Measurements from ENCODE around the gene OSBPL5. TPM values are rescaled to one million over a fixed set of nuclear protein-coding genes. Genes with fewer than 3 reads are reported as not detected.
A peak's percentile ranks its signal among the peaks of the same experiment; 100 is the strongest.

Gene OSBPL5
- total RNA-seq, 1 donor from 2014 or later, result 15.3 TPM

DNA sequence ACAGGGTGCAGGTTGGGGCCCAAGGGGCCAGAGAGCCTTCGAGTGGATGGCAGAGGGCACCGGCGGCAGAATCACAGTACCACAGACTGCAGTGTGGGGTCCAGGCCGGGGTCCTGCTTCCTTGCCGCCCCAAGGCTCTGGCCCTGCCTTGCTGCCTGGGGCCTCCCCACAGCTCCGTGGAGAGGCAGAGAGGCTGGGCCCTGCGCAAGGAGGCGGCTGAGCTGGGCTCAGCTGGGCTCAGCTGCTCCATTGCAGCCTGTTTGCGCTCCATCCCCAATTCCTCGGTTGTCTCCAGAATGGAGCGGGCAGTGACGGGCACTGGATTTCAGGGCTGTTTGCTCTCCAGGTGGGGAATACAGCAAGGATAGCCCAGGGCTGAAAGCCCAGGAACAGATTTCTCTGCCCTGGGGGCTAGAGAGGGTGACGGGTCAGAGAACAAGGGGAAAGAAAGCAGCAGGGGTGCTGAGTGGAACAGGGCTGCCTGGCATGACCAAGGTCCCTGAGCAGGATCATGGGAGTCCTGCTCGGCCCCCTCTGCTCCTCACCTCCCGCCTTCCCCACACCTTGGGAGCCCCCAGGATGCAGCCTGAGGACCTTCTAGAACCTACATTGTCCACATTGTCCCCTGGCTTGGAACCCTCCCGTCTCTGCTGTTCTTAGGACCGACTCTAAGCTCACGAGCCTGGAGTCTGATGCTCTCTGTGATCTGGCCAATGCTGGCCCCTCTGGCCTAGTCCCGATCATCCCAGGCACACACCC lies 34.6 kb upstream of the OSBPL5 start:
- DNase-seq (peak; percentile 24), ATAC-seq (ENCODE audit: poor library complexity) (no peak)
- intact Hi-C loops (cut with DNase I), result no loop called here

DNA sequence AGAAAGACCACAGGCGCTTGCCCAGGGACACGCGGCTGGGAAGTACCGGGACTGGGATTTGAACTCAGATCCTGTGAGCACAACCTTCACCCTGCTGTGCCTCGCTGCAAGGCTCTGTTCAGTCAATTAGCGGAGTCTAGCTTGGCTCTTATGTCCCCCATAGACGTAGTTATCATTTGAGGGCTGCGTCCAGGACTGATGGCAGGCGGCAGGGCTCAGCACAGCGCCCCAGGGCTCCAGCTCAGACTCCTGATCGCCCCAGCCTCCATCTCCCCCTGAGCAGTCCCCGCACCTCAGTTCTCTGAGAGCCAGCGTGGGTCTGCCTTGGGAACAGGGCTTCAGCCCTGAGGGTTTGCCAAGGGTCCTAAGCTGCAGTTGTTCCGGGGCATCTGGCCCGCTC lies 33.7 kb upstream of the OSBPL5 start:
- intact Hi-C loops (cut with DNase I), result no loop called here
- ATAC-seq (ENCODE audit: poor library complexity) (no peak), DNase-seq (peak; percentile 26)

- no peak for ATAC-seq (ENCODE audit: poor library complexity)
- peak; percentile 15 for DNase-seq
- intact Hi-C loops (cut with DNase I), result no loop called here
These were observed 32.9 kb upstream of the OSBPL5 start for GRCh38 chr11:3197878-3198528.

GRCh38 chr11:3197044-3197695 lies 32.1 kb upstream of the OSBPL5 start:
- intact Hi-C loops (cut with DNase I), result no loop called here
- no peak for ATAC-seq (ENCODE audit: poor library complexity)
- DNase-seq, result no peak

DNA sequence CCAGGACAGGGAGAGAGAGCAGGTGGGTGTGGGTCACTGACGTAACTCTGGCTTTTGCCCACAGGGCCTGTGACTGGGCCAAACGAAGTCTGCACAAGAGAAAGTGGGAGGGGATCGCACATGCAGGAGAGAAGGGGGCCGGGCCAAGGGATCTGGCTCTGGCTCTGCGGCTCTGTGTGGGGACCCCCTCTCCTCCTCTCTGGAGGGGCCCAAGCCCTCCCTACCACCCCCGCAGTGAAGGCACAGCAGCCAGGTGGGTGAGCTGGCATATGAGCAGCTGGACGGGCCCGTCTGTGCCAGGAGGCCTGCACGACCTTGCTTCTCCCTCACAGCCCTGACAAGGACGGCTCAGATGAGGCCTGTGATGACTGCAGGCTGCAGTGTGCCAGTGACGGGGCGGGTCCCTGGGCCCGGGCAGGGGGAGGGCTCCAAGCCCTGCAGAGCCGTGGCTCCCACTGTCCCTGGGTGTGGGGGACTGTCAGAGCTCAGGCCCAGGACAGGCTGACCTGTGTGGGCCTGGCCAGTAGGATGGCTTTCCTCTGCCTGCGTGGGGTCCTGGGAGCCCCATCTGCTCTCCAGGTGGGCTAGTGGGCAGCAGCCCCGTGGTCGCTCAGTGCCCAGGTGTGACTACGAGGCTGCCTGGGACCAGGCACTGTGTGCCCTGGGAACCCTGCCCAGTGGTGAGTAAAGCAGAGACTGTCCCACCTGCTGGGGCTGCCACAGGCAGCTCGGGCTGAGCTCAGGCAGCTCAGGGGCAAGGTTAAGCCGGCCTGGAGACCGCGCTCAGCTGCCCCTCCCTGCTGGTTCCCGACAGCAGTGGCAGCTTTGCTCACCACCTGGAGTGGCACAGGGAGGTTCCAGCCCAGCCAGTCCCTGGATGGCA lies 31.3 kb upstream of the OSBPL5 start:
- intact Hi-C loops (cut with DNase I), result no loop called here
- no peak for DNase-seq
- peak; percentile 64 for ATAC-seq (ENCODE audit: poor library complexity)

GRCh38 chr11:3195251-3196160 lies 30.4 kb upstream of the OSBPL5 start:
- ATAC-seq (ENCODE audit: poor library complexity), result peak; percentile 55
- DNase-seq, result no peak
- intact Hi-C loops (cut with DNase I), result no loop called here

- DNase-seq, result no peak
- ATAC-seq (ENCODE audit: poor library complexity), result no peak
- intact Hi-C loops (cut with DNase I), result no loop called here
These were observed 29.1 kb upstream of the OSBPL5 start for GRCh38 chr11:3194016-3194816.

DNA sequence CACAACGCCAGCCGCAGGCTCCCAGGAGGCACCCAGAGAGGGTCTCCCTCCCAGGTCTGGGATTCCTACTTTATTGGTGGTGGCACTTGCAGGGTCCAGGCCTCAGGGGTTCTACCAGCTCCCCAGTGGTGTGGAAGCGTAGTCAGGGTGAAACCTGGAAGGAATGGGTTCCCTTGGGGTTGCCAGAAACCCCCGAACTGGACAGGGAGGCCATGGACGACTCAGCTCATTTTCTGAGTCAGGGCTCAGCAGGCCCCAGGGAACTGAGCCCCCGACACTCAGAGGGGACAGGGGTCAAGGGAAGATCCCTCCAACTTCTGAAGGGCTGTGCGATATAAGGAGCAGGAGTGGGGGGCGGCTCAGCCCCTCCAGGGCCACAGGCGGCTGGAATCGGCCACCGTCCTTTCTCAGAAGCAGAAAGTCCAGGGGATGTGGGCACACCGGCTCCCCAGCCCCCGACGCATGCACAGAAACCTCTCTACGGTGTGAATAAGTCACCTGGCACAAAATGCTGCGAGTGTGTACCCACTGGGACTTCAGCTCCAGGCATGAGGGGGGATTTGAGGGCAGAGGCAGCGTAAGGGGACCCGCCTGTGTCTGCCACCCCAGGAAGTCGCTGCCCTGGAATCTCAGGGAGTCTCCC lies 28.4 kb upstream of the OSBPL5 start:
- intact Hi-C loops (cut with DNase I), result no loop called here
- no peak for ATAC-seq (ENCODE audit: poor library complexity)
- DNase-seq, result no peak

- DNase-seq (no peak), ATAC-seq (ENCODE audit: poor library complexity) (no peak)
- intact Hi-C loops (cut with DNase I), result no loop called here
These were observed 27.6 kb upstream of the OSBPL5 start for GRCh38 chr11:3192511-3193372.

DNA sequence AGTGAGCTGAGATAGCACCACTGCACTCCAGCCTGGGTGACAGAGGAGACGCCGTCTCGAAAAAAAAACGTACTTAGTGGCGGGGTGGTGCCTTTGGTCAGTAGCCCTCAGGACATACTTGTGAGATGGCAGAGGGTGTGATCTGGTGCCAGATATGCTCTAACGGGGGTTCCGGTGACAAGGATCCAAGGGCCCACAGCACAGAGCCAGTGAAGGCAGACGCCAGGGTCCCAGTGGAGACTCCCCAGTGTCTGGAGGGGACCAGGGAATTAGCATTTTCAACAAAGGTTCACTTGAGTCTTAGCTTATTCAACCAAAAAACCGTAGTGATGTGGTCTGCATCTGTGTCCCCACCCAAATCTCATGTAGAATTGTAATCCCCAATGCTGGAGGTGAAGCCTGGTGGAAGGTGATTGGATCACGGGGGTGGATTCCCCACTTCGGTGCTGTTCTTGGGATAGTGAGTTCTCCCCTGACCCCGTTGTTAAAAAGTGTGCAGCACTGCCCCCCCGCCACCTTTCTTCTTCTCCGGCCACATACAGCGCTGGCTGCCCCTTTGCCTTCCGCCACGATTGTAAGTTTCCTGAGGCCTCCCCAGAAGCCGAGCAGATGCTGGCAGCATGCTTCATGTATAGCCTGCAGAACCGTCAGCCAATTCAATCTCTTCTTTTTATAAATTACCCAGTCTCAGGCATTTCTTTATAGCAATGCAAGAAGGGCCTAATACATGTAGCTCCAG lies 26.6 kb upstream of the OSBPL5 start:
- no peak for DNase-seq
- ATAC-seq (ENCODE audit: poor library complexity), result no peak
- intact Hi-C loops (cut with DNase I), result no loop called here

GRCh38 chr11:3190600-3190999 lies 25.5 kb upstream of the OSBPL5 start:
- DNase-seq, result no peak
- intact Hi-C loops (cut with DNase I), result no loop called here
- no peak for ATAC-seq (ENCODE audit: poor library complexity)

DNA sequence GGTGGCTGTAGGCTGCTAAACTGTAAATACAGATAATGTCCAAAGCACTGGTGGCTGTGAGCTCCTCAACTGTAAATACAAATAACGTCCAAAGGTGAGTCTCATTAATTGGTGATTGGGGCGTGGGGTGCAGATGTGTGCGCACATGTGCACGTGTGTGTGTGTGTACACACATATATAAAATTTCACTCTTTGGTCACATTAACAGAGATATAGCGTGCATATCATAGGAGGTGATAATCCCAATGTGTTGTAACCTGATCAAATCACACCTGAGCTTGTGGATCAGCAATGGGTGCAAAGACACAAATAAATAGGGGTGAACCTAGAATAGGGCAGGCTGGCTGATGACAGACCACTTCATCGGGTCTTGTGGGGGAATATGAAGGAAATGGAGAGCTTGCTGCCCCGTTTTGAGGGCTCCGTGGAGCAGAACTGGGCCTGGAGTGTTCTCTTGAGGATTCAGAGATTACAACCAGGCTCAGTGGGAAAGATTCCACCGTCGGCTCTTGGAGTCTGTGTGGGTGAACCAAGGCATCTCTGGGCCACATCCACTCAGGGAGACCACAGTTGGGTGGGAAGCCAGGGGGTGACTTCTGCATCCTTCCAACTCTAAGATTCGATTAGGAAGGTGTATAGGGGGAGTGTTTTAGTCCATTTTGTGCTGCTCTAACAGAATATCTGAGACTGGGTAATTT lies 24.9 kb upstream of the OSBPL5 start:
- intact Hi-C loops (cut with DNase I), result no loop called here

DNA sequence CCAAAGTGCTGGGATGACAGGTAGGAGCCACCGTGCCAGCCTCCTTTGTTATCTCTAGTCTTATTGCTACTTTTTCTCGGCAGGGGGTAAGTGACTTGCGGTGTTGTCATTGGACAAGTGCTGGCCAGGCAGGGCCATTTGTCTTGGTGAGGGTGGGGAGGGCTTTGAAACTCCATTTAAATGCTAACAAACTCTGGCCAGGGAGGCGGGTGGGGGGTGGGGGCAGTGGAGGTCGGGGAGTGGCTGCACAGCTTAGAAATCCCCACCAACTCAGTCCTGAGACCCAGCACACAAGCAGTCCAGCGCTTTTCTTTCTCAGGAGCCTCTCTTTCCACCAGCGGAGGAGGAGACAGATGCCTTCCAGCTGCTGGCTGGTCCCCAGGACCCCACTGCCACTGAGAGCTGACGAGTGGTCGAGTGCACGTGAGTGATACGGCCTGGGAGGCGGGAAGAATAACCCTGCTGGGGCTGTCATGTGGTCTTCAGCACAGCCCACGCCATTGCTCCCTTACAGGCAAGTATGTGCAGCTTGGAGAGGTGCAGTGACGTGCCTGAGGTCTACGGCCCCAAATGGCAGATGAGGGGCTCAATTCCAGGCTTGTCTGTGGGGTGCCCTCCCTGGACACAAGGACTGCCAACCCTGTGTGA lies 24.2 kb upstream of the OSBPL5 start:
- intact Hi-C loops (cut with DNase I), result no loop called here
- ATAC-seq (ENCODE audit: poor library complexity) (no peak), DNase-seq (no peak)

More for the DNA sequence above, 24.9 kb upstream of the OSBPL5 start:
- ATAC-seq (ENCODE audit: poor library complexity), result no peak
- no peak for DNase-seq

- ATAC-seq (ENCODE audit: poor library complexity) (no peak), DNase-seq (no peak)
- intact Hi-C loops (cut with DNase I), result no loop called here
These were observed 23.5 kb upstream of the OSBPL5 start for GRCh38 chr11:3188496-3189195.

Data from Right ventricle myocardium superior (tissue), 1 donor.